ENCODE measurements around the gene PCDH9.

Gene PCDH9

GRCh38 chr13:67186995-67187569, 43.1 kb downstream of the PCDH9 start:
- Histone ChIP-seq H3K9ac (ENCODE audit: low read length) (no peak overlapping the region), H3F3A (ENCODE audit: insufficient read depth) (no peaks in the 10 kb centered on the region), H4K20me1 (ENCODE audit: low read depth, low read length) (no peaks in the 10 kb centered on the region), H3K36me3 (ENCODE audit: low read length) (no peaks in the 10 kb centered on the region; the same call in 1 of the 2 replicates), H3K79me2 (ENCODE audit: insufficient read depth, low read length) (no peaks in the 10 kb centered on the region), H3K4me2 (ENCODE audit: low read depth, low read length, poor library complexity, severe bottlenecking) (no peak overlapping the region), H3K27me3 (ENCODE audit: low read length) (no peaks in the 10 kb centered on the region), H2AFZ (ENCODE audit: low read depth, low read length, severe bottlenecking) (no peak overlapping the region), H3K4me3 (ENCODE audit: insufficient read depth, low read length, poor library complexity, severe bottlenecking) (no peak overlapping the region), H3K9me3 (ENCODE audit: insufficient read depth, low read length) (no peaks in the 10 kb centered on the region), H3K27ac (ENCODE audit: low read depth, low read length) (no peak overlapping the region), H3K9me2 (replicated peaks; ENCODE audit: insufficient read depth, low read length) (no peaks in the 10 kb centered on the region)
- no peak for TF ChIP-seq EZH2phosphoT487 (conservative IDR thresholded peaks at IDR 0.05; ENCODE audit: low read length)
- TF ChIP-seq CTCF (IDR thresholded peaks at IDR 0.05; ENCODE audit: insufficient read depth, low read length, poor library complexity, severe bottlenecking): no peak

GRCh38 chr13:67184247-67184646, 45.9 kb downstream of the PCDH9 start:
- Histone ChIP-seq H3F3A (ENCODE audit: insufficient read depth) (no peaks in the 10 kb centered on the region), H3K9me2 (replicated peaks; ENCODE audit: insufficient read depth, low read length) (no peaks in the 10 kb centered on the region), H3K4me3 (ENCODE audit: insufficient read depth, low read length, poor library complexity, severe bottlenecking) (no peak overlapping the region), H3K9me3 (ENCODE audit: insufficient read depth, low read length) (no peaks in the 10 kb centered on the region), H3K27me3 (ENCODE audit: low read length) (no peaks in the 10 kb centered on the region), H2AFZ (ENCODE audit: low read depth, low read length, severe bottlenecking) (peak overlapping the region; percentile 68), H4K20me1 (ENCODE audit: low read depth, low read length) (no peaks in the 10 kb centered on the region), H3K79me2 (ENCODE audit: insufficient read depth, low read length) (no peaks in the 10 kb centered on the region), H3K4me2 (ENCODE audit: low read depth, low read length, poor library complexity, severe bottlenecking) (no peak overlapping the region), H3K9ac (ENCODE audit: low read length) (no peak overlapping the region), H3K27ac (ENCODE audit: low read depth, low read length) (no peak overlapping the region), H3K36me3 (ENCODE audit: low read length) (no peaks in the 10 kb centered on the region; the same call in 1 of the 2 replicates)
- no peak for TF ChIP-seq EZH2phosphoT487 (conservative IDR thresholded peaks at IDR 0.05; ENCODE audit: low read length)
- TF ChIP-seq CTCF (IDR thresholded peaks at IDR 0.05; ENCODE audit: insufficient read depth, low read length, poor library complexity, severe bottlenecking): no peak

GRCh38 chr13:67183151-67183550, 47.0 kb downstream of the PCDH9 start:
- H3F3A ChIP-seq (ENCODE audit: insufficient read depth): no peaks in the 10 kb centered on the region
- no peaks in the 10 kb centered on the region for H3K79me2 ChIP-seq (ENCODE audit: insufficient read depth, low read length)
- no peaks in the 10 kb centered on the region; the same call in 1 of the 2 replicates for H3K36me3 ChIP-seq (ENCODE audit: low read length)
- H2AFZ ChIP-seq (ENCODE audit: low read depth, low read length, severe bottlenecking): no peak overlapping the region
- no peak overlapping the region for H3K9ac ChIP-seq (ENCODE audit: low read length)
- no peaks in the 10 kb centered on the region for H3K27me3 ChIP-seq (ENCODE audit: low read length)
- H3K4me2 ChIP-seq (ENCODE audit: low read depth, low read length, poor library complexity, severe bottlenecking): no peak overlapping the region
- H4K20me1 ChIP-seq (ENCODE audit: low read depth, low read length): no peaks in the 10 kb centered on the region
- H3K9me3 ChIP-seq (ENCODE audit: insufficient read depth, low read length): no peaks in the 10 kb centered on the region
- H3K9me2 ChIP-seq (replicated peaks; ENCODE audit: insufficient read depth, low read length): no peaks in the 10 kb centered on the region
- TF ChIP-seq CTCF (IDR thresholded peaks at IDR 0.05; ENCODE audit: insufficient read depth, low read length, poor library complexity, severe bottlenecking) (no peak), EZH2phosphoT487 (conservative IDR thresholded peaks at IDR 0.05; ENCODE audit: low read length) (no peak)
- no peak overlapping the region for H3K27ac ChIP-seq (ENCODE audit: low read depth, low read length)
- H3K4me3 ChIP-seq (ENCODE audit: insufficient read depth, low read length, poor library complexity, severe bottlenecking): no peak overlapping the region

Measured in SU-DHL-6 (cell line).